MM.1S (cell line): ENCODE measurements around the gene CTRL.

ENCODE experiments used
- DNase-seq: peaks from one replicate; pipeline ENCODE4 v3.0.0-alpha.2; 2015
- H2AFZ ChIP-seq: fragments of 300-600 bp; sonication (generic); 2 replicates; pipeline ENCODE4 v1.6.0; 2016; ENCODE audit warnings: antibody characterized with exemption, low read length
- H3F3A ChIP-seq: fragments of 300-600 bp; sonication (generic); 2 replicates; pipeline ENCODE4 v1.6.1; 2016; ENCODE audit warnings: mild to moderate bottlenecking, antibody characterized with exemption, low read length, moderate library complexity, mixed read lengths; ENCODE audit not compliant: insufficient read depth
- H3K27ac ChIP-seq: fragments of 300-600 bp; sonication (generic); 2 replicates; pipeline ENCODE4 v1.5.1; 2016; ENCODE audit warnings: mild to moderate bottlenecking, low read length
- H3K27me3 ChIP-seq: fragments of 300-600 bp; sonication (generic); replicated peaks from 2 replicates; pipeline ENCODE4 v1.6.0; 2016; ENCODE audit warnings: low read length; ENCODE audit not compliant: insufficient read depth
- H3K36me3 ChIP-seq: fragments of 300-600 bp; sonication (generic); replicated peaks from 2 replicates; pipeline ENCODE4 v1.6.1; 2016; ENCODE audit warnings: mild to moderate bottlenecking, low read length, mixed read lengths; ENCODE audit not compliant: insufficient read depth
- H3K4me1 ChIP-seq: fragments of 300-600 bp; sonication (generic); 2 replicates; pipeline ENCODE4 v1.6.1; 2016; ENCODE audit warnings: low read length, mixed read lengths
- H3K4me2 ChIP-seq: fragments of 300-600 bp; sonication (generic); 2 replicates; pipeline ENCODE4 v1.6.0; 2016; ENCODE audit warnings: low read depth, low read length
- H3K4me3 ChIP-seq: fragments of 300-600 bp; sonication (generic); 2 replicates; pipeline ENCODE4 v1.5.1; 2016; ENCODE audit warnings: low read length, mixed read lengths
- H3K79me2 ChIP-seq: fragments of 300-600 bp; sonication (generic); 2 replicates; pipeline ENCODE4 v1.6.1; 2016; ENCODE audit warnings: mixed run types, low read length, mixed read lengths
- H3K9ac ChIP-seq: fragments of 300-600 bp; sonication (generic); 2 replicates; pipeline ENCODE4 v1.6.1; 2016; ENCODE audit warnings: low read length, mixed read lengths
- H3K9me2 ChIP-seq: fragments of 300-600 bp; sonication (generic); replicated peaks from 2 replicates; pipeline ENCODE4 v1.6.1; 2016; ENCODE audit warnings: mild to moderate bottlenecking, low read length, mixed read lengths; ENCODE audit not compliant: insufficient read depth
- H3K9me3 ChIP-seq: fragments of 300-600 bp; sonication (generic); replicated peaks from 2 replicates; pipeline ENCODE4 v1.6.1; 2016; ENCODE audit warnings: mild to moderate bottlenecking, low read length, mixed read lengths; ENCODE audit not compliant: insufficient read depth
- H4K20me1 ChIP-seq: fragments of 300-600 bp; sonication (generic); 2 replicates; pipeline ENCODE4 v1.6.1; 2016; ENCODE audit warnings: mild to moderate bottlenecking, low read length, moderate library complexity, mixed read lengths; ENCODE audit not compliant: insufficient read depth
- EZH2 ChIP-seq: fragments of 300-600 bp; sonication (generic); optimal IDR thresholded peaks from 2 replicates; pipeline ENCODE3; 2017; ENCODE audit warnings: low read depth, mild to moderate bottlenecking, antibody characterized with exemption, low read length, mixed read lengths
- EZH2phosphoT487 ChIP-seq: fragments of 300-600 bp; sonication (generic); IDR thresholded peaks from 2 replicates; pipeline ENCODE4 v1.6.1; 2018; ENCODE audit warnings: antibody characterized with exemption, low read length
- TF ChIP-seq, protein P1 (sequence below): fragments of 300-600 bp; sonication (generic); IDR thresholded peaks from 2 replicates; pipeline ENCODE4 v1.5.1; 2016; ENCODE audit warnings: antibody characterized with exemption, low read length, mixed read lengths

CTRL gene

GRCh38 chr16:67930678-67931211, 917 bp downstream of the CTRL start:
- no peak overlapping the region for H3K4me3 ChIP-seq
- TF ChIP-seq EZH2phosphoT487: no peak

DNA sequence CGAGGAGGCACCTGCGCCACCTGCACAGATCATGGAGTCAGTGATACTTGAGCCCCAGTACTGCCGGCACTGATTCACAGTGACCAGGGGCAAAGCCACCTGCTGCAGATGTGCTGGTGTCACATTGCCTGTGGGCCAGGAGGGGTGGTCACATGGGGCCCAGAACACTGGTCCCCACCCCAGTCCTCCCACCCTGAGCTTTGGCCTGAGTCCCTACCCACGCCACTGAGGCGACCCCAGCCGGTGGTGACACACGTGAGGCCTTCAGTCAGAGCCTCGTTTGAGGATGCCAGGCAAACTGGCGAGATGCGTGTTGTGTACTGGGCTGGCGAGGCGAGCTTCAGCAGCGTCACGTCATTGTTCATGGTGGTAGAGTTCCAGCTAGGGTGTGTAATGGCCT, 1.5 kb downstream of the CTRL start:
- H3K9ac ChIP-seq: no peak overlapping the region
- H3K36me3 ChIP-seq: no peaks in the 10 kb centered on the region
- no peak for DNase-seq
- H3K79me2 ChIP-seq: peaks cover 12% of the 10 kb centered on the region
- H4K20me1 ChIP-seq: no peaks in the 10 kb centered on the region
- H3K4me1 ChIP-seq: peaks cover 6% of the 10 kb centered on the region
- H3K27me3 ChIP-seq: no peaks in the 10 kb centered on the region
- H3K4me2 ChIP-seq: no peak overlapping the region
- no peaks in the 10 kb centered on the region for H3F3A ChIP-seq
- H3K9me2 ChIP-seq: no peaks in the 10 kb centered on the region
- no peak overlapping the region for H3K4me3 ChIP-seq
- H3K9me3 ChIP-seq: no peaks in the 10 kb centered on the region
- no peak overlapping the region for H3K27ac ChIP-seq
- TF ChIP-seq, protein P1, sequence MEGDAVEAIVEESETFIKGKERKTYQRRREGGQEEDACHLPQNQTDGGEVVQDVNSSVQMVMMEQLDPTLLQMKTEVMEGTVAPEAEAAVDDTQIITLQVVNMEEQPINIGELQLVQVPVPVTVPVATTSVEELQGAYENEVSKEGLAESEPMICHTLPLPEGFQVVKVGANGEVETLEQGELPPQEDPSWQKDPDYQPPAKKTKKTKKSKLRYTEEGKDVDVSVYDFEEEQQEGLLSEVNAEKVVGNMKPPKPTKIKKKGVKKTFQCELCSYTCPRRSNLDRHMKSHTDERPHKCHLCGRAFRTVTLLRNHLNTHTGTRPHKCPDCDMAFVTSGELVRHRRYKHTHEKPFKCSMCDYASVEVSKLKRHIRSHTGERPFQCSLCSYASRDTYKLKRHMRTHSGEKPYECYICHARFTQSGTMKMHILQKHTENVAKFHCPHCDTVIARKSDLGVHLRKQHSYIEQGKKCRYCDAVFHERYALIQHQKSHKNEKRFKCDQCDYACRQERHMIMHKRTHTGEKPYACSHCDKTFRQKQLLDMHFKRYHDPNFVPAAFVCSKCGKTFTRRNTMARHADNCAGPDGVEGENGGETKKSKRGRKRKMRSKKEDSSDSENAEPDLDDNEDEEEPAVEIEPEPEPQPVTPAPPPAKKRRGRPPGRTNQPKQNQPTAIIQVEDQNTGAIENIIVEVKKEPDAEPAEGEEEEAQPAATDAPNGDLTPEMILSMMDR: no peak
- no peak for TF ChIP-seq EZH2
- TF ChIP-seq EZH2phosphoT487: no peak
- no peak overlapping the region for H2AFZ ChIP-seq

More at GRCh38 chr16:67930678-67931211, 917 bp downstream of the CTRL start:
- Histone ChIP-seq H3K9me2 (no peaks in the 10 kb centered on the region), H3K27me3 (no peaks in the 10 kb centered on the region), H3K27ac (no peak overlapping the region), H4K20me1 (no peaks in the 10 kb centered on the region), H3K9me3 (no peaks in the 10 kb centered on the region), H3F3A (no peaks in the 10 kb centered on the region), H2AFZ (no peak overlapping the region), H3K9ac (no peak overlapping the region), H3K79me2 (peaks cover 16% of the 10 kb centered on the region), H3K4me2 (no peak overlapping the region), H3K36me3 (no peaks in the 10 kb centered on the region), H3K4me1 (peaks cover 7% of the 10 kb centered on the region)
- no peak for DNase-seq

- Histone ChIP-seq H2AFZ (no peak overlapping the region), H4K20me1 (no peaks in the 10 kb centered on the region), H3K4me3 (no peak overlapping the region), H3K9me3 (no peaks in the 10 kb centered on the region), H3K79me2 (no peaks in the 10 kb centered on the region), H3K36me3 (no peaks in the 10 kb centered on the region), H3K4me2 (no peak overlapping the region), H3K4me1 (no peaks in the 10 kb centered on the region), H3K9ac (no peak overlapping the region), H3K27me3 (no peaks in the 10 kb centered on the region), H3K9me2 (no peaks in the 10 kb centered on the region), H3K27ac (no peak overlapping the region), H3F3A (no peaks in the 10 kb centered on the region)
- peak; percentile 73 for DNase-seq
- TF ChIP-seq, protein P1: peak; percentile 94
- TF ChIP-seq EZH2phosphoT487: no peak
These were observed 2.9 kb downstream of the CTRL start for GRCh38 chr16:67928561-67929364.

- H3K9me2 ChIP-seq: no peaks in the 10 kb centered on the region
- DNase-seq: no peak
- no peaks in the 10 kb centered on the region for H3K79me2 ChIP-seq
- H3F3A ChIP-seq: no peaks in the 10 kb centered on the region
- H3K4me3 ChIP-seq: no peak overlapping the region
- no peak overlapping the region for H2AFZ ChIP-seq
- no peaks in the 10 kb centered on the region for H4K20me1 ChIP-seq
- no peak overlapping the region for H3K9ac ChIP-seq
- H3K4me1 ChIP-seq: no peaks in the 10 kb centered on the region
- no peaks in the 10 kb centered on the region for H3K27me3 ChIP-seq
- no peaks in the 10 kb centered on the region for H3K36me3 ChIP-seq
- no peak overlapping the region for H3K27ac ChIP-seq
- no peak for TF ChIP-seq EZH2phosphoT487
- TF ChIP-seq, protein P1: no peak
- TF ChIP-seq EZH2: no peak
- H3K4me2 ChIP-seq: no peak overlapping the region
- no peaks in the 10 kb centered on the region for H3K9me3 ChIP-seq
These were observed 3.5 kb downstream of the CTRL start for GRCh38 chr16:67928147-67928546.
